GM12878 (cell line): ENCODE measurements around the gene PCID2. TPM values are rescaled to one million over a fixed set of nuclear protein-coding genes. Genes with fewer than 3 reads are reported as not detected.
"Not testable (repeated sequence)": the region's sequence is repeated elsewhere in the genome, so short reads cannot be mapped to it uniquely, and the experiment has no call there.

Experiments used
- ATAC-seq: fragments of 200-7000 bp; cut with Tn5 transposase; 3 replicates; pipeline ENCODE4 v1.9.1; 2020; ENCODE audit warnings: mild to moderate bottlenecking, moderate library complexity
- BruUV-seq: library from RNA; stranded (reverse); fragments of 400-500 nt; replicated peaks from 2 replicates; lab custom pipeline; 2021; lab: Mats Ljungman, UMichigan
- CTCF ChIA-PET: fragments of 300-600 bp; sonication (Branson Sonifier 250); formaldehyde crosslinking; extraction: SDS; loops from one replicate; lab custom pipeline; 2021; ENCODE audit warnings: inconsistent platforms; lab: Yijun Ruan, JAX
- POLR2A ChIA-PET: fragments of 350-600 bp; formaldehyde crosslinking; extraction: SDS; loops from one replicate; lab custom pipeline; 2021; ENCODE audit warnings: inconsistent platforms; lab: Charles Lee
- RAD21 ChIA-PET: fragments of 300-600 bp; sonication (Branson Sonifier 250); formaldehyde crosslinking; loops from one replicate; lab custom pipeline; 2023; ENCODE audit warnings: antibody characterized with exemption; ENCODE audit not compliant: unreplicated experiment; lab: Charles Lee
- SMC1A ChIA-PET: fragments of 300-600 bp; sonication (Branson Sonifier 250); formaldehyde crosslinking; loops from one replicate; lab custom pipeline; 2023; ENCODE audit not compliant: unreplicated experiment, uncharacterized antibody; lab: Charles Lee
- DNase-seq: peaks from one replicate; pipeline ENCODE4 v3.0.0-alpha.2; 2011; ENCODE audit warnings: low read depth, low spot score
- FAIRE-seq: peaks from 3 replicates; lab custom pipeline; 2011; peaks lifted over from hg19 to GRCh38; lab: Jason Lieb, UNC
- H2AFZ ChIP-seq: 2 replicates; pipeline ENCODE4 v1.6.0; 2011; ENCODE audit warnings: low read depth, low read length, control low read depth; ENCODE audit not compliant: control insufficient read depth
- H3K27ac ChIP-seq: 2 replicates; pipeline ENCODE4 v1.5.1; 2011; ENCODE audit warnings: control low read depth; ENCODE audit not compliant: control insufficient read depth, insufficient read depth
- H3K27me3 ChIP-seq, 2 experiments: replicated peaks in 1 of 2; 2 replicates each; pipeline versions ENCODE4 v1.6.0 to v1.6.1; 2011; ENCODE audit warnings: low read length in 1 of 2; ENCODE audit not compliant: control insufficient read depth in 2 of 2, insufficient read depth in 2 of 2
- H3K36me3 ChIP-seq, 2 experiments: 2 replicates each; pipeline ENCODE4 v1.5.1; 2011; ENCODE audit warnings: low read length in 1 of 2; ENCODE audit not compliant: control insufficient read depth in 2 of 2, insufficient read depth in 2 of 2
- H3K4me1 ChIP-seq: 2 replicates; pipeline ENCODE4 v1.6.1; 2011; ENCODE audit warnings: mild to moderate bottlenecking, low read length, moderate library complexity, mixed read lengths; ENCODE audit not compliant: control insufficient read depth, insufficient read depth
- H3K4me2 ChIP-seq: 2 replicates; pipeline ENCODE4 v1.6.0; 2011; ENCODE audit warnings: control low read depth; ENCODE audit not compliant: control insufficient read depth, insufficient read depth
- H3K4me3 ChIP-seq: fragments of 200-600 bp; sonication (generic); 2 replicates; pipeline ENCODE4 v1.5.1; 2016
- H3K79me2 ChIP-seq: 2 replicates; pipeline ENCODE4 v1.6.0; 2011; ENCODE audit warnings: low read length; ENCODE audit not compliant: control insufficient read depth, insufficient read depth
- H3K9ac ChIP-seq: 2 replicates; pipeline ENCODE4 v1.8.0; 2011; ENCODE audit warnings: low read length, control low read depth, mixed read lengths; ENCODE audit not compliant: control insufficient read depth, insufficient read depth
- H3K9me3 ChIP-seq: replicated peaks from 3 replicates; pipeline ENCODE4 v1.5.1; 2011; ENCODE audit warnings: mild to moderate bottlenecking, low read length; ENCODE audit not compliant: control insufficient read depth, insufficient read depth
- H4K20me1 ChIP-seq: 2 replicates; pipeline ENCODE4 v1.6.0; 2011; ENCODE audit not compliant: control insufficient read depth, insufficient read depth
- ASH2L ChIP-seq: fragments of 300-600, 200-600 bp; sonication (generic); IDR thresholded peaks from 2 replicates; pipeline ENCODE4 v1.6.1; 2017; ENCODE audit warnings: low read depth, mild to moderate bottlenecking, borderline replicate concordance
- BCL11A ChIP-seq: IDR thresholded peaks from 2 replicates; pipeline ENCODE4 v1.6.1; 2011; ENCODE audit warnings: low read depth, low read length
- CEBPZ ChIP-seq: fragments of 150-350 bp; IDR thresholded peaks from 2 replicates; pipeline ENCODE4 v1.6.1; 2016; ENCODE audit warnings: low read depth, low read length
- ELK1 ChIP-seq: IDR thresholded peaks from 2 replicates; pipeline ENCODE4 v1.6.1; 2012; ENCODE audit warnings: low read depth, low read length, improper control_type of control experiment
- EP300 ChIP-seq, 2 experiments: fragments of 150-350 bp in 1 of 2; IDR thresholded peaks; 2 replicates each; pipeline ENCODE4 v1.6.1; 2011 to 2012; ENCODE audit warnings: low read depth in 2 of 2, low read length in 2 of 2, borderline replicate concordance in 1 of 2, improper control_type of control experiment in 1 of 2, inconsistent platforms in 1 of 2; ENCODE audit not compliant: control insufficient read depth in 1 of 2
- JUNB ChIP-seq: IDR thresholded peaks from 2 replicates; pipeline ENCODE4 v1.6.1; 2016; ENCODE audit warnings: antibody characterized with exemption, mild to moderate bottlenecking
- MYC ChIP-seq: IDR thresholded peaks from 2 replicates; pipeline ENCODE4 v1.6.1; 2011; ENCODE audit warnings: mild to moderate bottlenecking, low read length, moderate library complexity, inconsistent platforms; ENCODE audit not compliant: insufficient read depth, insufficient replicate concordance, insufficient read length, severe bottlenecking
- NR2C1 ChIP-seq: fragments of 450-650 bp; IDR thresholded peaks from 2 replicates; pipeline ENCODE4 v1.6.1; 2017; ENCODE audit warnings: antibody characterized with exemption, mild to moderate bottlenecking, moderate library complexity
- TAF1 ChIP-seq: IDR thresholded peaks from 2 replicates; pipeline ENCODE4 v1.6.1; 2011; ENCODE audit warnings: mild to moderate bottlenecking, low read depth, low read length, borderline replicate concordance
- WGBS: methylation state at CpG from one replicate; pipeline ENCODE4 v1.1.6; 2016; ENCODE audit warnings: low lambda C conversion rate; ENCODE audit not compliant: insufficient replicate concordance, insufficient coverage; ENCODE audit errors: missing lambda C conversion rate; 5-methylcytosine and 5-hydroxymethylcytosine counted together
- in situ Hi-C: fragments of 300-500 bp; cut with MboI; formaldehyde crosslinking; loops from 9 replicates; pipeline ENCODE4 v1.14.3; 2018; ENCODE audit warnings: mixed read lengths
- intact Hi-C: fragments of 100-400 bp; cut with micrococcal nuclease; formaldehyde crosslinking; loops from one replicate; pipeline ENCODE4 v1.14.2; 2022; ENCODE audit not compliant: unreplicated experiment
- polyA plus RNA-seq, 11 experiments: library from polyadenylated mRNA; depleted of rRNA in 4 of 11; unstranded in 6 of 11; stranded (reverse) in 5 of 11; fragments of >200 nt; fragmentation: Nextera tagmentation in 4 of 11; fragmentation: Illumina TruSeq in 1 of 11; extraction: Ambion mirVana in 4 of 11; extraction: Trizol in 1 of 11; gene quantifications; 1 replicate in 1 of 11; 2 replicates in 10 of 11; pipeline versions ENCODE4 v1.2.1 to v1.2.3, GENCODE V29; 2011 to 2016; ENCODE audit warnings: inconsistent platforms in 2 of 11, missing spikeins in 2 of 11, low read depth in 1 of 11
- total RNA-seq, 4 experiments: library from RNA; depleted of rRNA in 3 of 4; stranded (reverse); fragments of >200 nt in 3 of 4; fragmentation: Illumina TruSeq in 1 of 4; extraction: Trizol in 1 of 4; gene quantifications; 2 replicates each; pipeline versions ENCODE4 v1.2.1 to v1.2.3, GENCODE V29; 2013 to 2021

PCID2 gene
- total and polyA plus RNA-seq, 10 of the 15 experiments (the other 5 are each of a cell fraction or from before 2014, with no cell fraction given) = 37.0 to 98.1 (median 58.3) TPM

GRCh38 chr13:113162783-113163685, 45.4 kb downstream of the PCID2 start:
- Histone ChIP-seq H2AFZ (no peak overlapping the region), H4K20me1 (no peaks in the 10 kb centered on the region), H3K4me1 (no peaks in the 10 kb centered on the region), H3K4me3 (no peak overlapping the region), H3K4me2 (0 out of 2 replicates have a peak overlapping the region, but pooled peaks have one; percentile 17), H3K9me3 (no peaks in the 10 kb centered on the region), H3K27me3 (no peaks in the 10 kb centered on the region), H3K9ac (no peak overlapping the region), H3K27ac (no peak overlapping the region), H3K79me2 (no peaks in the 10 kb centered on the region), H3K36me3 (no peaks in the 10 kb centered on the region)
- in situ Hi-C loops = no loop called here
- ChIA-PET RAD21 (no interaction called here), SMC1A (no interaction called here), CTCF (no interaction called here), POLR2A (interaction anchor here (0.6 kb wide), 1 partner anchor 175 kb away, joined by 7 read pairs; no protein-coding TSS in a partner anchor)
- no TSS peak for BruUV-seq
- no peak for FAIRE-seq
- DNase-seq = no peak
- intact Hi-C loops = no loop called here
- TF ChIP-seq CEBPZ (no peak), TAF1 (no peak), ELK1 (no peak), JUNB (no peak), ASH2L (no peak), MYC (no peak), BCL11A (no peak), NR2C1 (no peak), EP300 (IDR thresholded peaks at IDR 0.05; ENCODE audit: borderline replicate concordance in 1 of 2, control insufficient read depth in 1 of 2, low read depth in 2 of 2, low read length in 2 of 2) (no peak)
- 41% methylated on average over 22 of the region's 25 CpGs for WGBS
- ATAC-seq = peak; percentile 27; the same call in 2 of the 3 replicates

- DNase-seq, H3K27ac ChIP-seq, H2AFZ ChIP-seq, ATAC-seq, POLR2A ChIA-PET, BruUV-seq, RAD21 ChIA-PET, SMC1A ChIA-PET, H3K79me2 ChIP-seq, FAIRE-seq, CTCF ChIA-PET, H3K36me3 ChIP-seq, H3K4me1 ChIP-seq, in situ Hi-C loops, H3K9me3 ChIP-seq, intact Hi-C loops, H4K20me1 ChIP-seq, H3K4me2 ChIP-seq, H3K9ac ChIP-seq, H3K27me3 ChIP-seq, H3K4me3 ChIP-seq: not testable (repeated sequence)
- WGBS = 0% methylated on average over 2 of the region's 13 CpGs
Measured at GRCh38 chr13:113161975-113162374, 46.5 kb downstream of the PCID2 start.
